GM06990 (cell line): ENCODE data around the gene WNK2.

Experiments
- DNase-seq: peaks from one replicate; pipeline ENCODE4 v3.0.0-alpha.2; 2011; ENCODE audit not compliant: insufficient read length; ENCODE audit errors: extremely low read depth
- H3K27me3 ChIP-seq: replicated peaks from 2 replicates; pipeline ENCODE4 v1.6.0; 2011; ENCODE audit warnings: low read length; ENCODE audit not compliant: control insufficient read depth, insufficient read depth
- H3K36me3 ChIP-seq: 2 replicates; pipeline ENCODE4 v1.5.1; 2011; ENCODE audit warnings: low read length; ENCODE audit not compliant: control insufficient read depth, insufficient read depth
- H3K4me3 ChIP-seq: replicated peaks from 2 replicates; pipeline ENCODE4 v1.5.1; 2011; ENCODE audit warnings: low read depth, mild to moderate bottlenecking, control low read depth, low read length
- CTCF ChIP-seq: IDR thresholded peaks from 2 replicates; pipeline ENCODE4 v1.5.1; 2011; ENCODE audit warnings: low read length, control low read depth, mild to moderate bottlenecking, inconsistent platforms; ENCODE audit not compliant: insufficient read depth, poor library complexity, severe bottlenecking

WNK2 gene

DNA sequence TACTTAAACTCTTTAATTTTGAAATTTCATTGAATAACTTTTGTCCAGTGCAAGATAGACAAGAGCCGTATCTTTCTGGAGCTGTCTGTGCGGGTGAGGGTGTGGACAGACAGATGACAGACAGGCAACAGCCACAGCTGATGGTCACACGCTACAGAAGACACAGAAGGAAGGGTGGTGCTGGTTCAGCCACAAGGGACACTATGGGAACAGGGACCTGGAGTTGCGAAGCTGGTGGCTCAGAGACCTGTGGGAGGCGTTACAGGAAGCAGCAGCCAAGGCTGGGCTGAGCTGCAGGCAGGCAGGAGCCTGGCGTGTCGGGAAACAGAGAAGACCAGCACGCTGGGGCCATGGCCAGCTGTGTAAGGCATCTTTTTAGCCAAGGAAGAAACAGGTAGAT is 104.4 kb downstream of the WNK2 start:
- DNase-seq, result no peak
- Histone ChIP-seq H3K27me3 (peaks cover 9% of the 10 kb centered on the region), H3K4me3 (no peak overlapping the region), H3K36me3 (no peaks in the 10 kb centered on the region)
- no peak for TF ChIP-seq CTCF

DNA sequence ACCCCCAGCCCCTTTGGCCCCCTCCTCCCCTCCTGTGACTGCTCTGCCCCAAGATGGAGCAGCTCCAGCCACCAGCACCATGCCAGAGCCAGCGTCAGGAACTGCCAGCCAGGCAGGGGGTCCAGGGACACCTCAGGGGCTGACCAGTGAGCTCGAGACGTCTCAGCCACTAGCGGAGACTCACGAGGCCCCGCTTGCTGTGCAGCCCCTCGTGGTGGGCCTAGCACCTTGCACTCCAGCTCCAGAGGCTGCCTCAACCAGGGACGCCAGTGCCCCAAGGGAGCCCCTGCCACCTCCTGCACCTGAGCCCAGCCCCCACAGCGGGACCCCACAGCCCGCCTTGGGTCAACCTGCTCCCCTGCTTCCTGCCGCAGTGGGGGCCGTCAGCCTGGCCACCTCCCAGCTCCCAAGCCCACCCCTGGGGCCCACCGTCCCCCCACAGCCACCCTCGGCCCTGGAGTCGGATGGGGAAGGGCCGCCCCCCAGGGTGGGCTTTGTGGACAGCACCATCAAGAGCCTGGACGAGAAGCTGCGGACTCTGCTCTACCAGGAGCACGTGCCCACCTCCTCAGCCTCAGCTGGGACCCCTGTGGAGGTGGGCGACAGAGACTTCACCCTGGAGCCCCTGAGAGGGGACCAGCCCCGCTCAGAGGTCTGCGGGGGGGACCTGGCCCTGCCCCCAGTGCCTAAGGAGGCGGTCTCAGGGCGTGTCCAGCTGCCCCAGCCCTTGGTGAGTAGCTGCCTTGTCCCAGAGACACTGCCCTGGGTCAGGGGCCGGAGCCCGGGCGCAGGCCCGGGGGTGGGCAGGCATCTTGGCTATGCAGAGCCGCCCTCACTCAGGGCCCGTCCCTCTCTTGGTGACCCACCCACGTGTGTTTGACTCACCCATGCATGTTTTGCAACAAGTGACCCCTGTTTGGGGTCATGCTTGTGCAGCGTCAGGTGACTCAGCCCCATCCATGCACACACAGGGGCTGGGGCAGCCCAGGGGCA is 105.2 kb downstream of the WNK2 start:
- no peak overlapping the region for H3K4me3 ChIP-seq
- DNase-seq, result no peak
- no peak for TF ChIP-seq CTCF
- H3K27me3 ChIP-seq, result peaks cover 9% of the 10 kb centered on the region
- no peaks in the 10 kb centered on the region for H3K36me3 ChIP-seq

DNA sequence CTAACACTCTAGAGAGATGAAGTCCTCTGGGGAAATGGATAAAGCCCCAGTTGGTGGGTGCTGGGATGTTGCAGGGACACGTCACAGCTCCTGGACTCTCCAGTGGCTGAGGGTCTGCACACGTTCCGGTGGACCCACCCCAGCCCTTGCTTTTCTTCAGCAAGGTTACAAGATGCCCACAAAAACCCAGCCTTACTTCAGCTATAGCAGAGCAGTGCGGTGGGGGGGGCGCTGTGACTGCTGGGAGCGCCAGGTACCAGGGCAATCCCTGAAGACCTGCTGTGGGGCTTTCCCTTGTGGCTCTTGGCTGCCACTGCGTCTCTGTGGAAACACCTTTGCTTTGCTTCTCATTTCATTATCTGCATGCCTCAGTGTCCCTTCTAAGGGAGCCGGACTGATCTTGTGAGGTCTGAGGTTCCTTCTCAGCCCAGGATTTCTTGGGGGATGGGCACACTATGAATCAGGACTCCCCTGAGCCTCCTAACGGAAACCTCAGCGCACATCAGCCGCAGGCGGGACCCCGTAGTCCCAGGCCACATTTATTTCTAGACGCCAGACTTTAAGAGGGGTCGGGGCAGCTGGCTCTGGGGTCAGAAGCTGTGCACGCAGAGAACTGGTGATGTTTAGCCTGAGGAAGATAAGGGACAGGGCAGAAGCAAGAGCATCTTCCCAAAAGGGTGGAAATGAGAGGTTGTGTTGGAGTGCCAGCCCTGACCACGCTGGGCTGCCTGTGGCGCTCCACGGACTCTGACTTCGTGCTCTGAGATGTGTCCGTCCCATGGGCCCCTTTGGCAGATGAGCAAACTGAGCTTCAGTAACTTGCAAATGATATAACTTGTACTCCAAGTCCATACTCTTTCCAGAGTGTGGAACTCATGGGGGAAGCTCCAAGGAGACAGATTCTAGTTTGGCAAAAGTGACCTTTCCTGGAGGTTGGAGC is 106.8 kb downstream of the WNK2 start:
- TF ChIP-seq CTCF, result no peak
- no peak for DNase-seq
- no peak overlapping the region for H3K4me3 ChIP-seq
- H3K36me3 ChIP-seq, result no peaks in the 10 kb centered on the region
- H3K27me3 ChIP-seq, result peaks cover 9% of the 10 kb centered on the region

DNA sequence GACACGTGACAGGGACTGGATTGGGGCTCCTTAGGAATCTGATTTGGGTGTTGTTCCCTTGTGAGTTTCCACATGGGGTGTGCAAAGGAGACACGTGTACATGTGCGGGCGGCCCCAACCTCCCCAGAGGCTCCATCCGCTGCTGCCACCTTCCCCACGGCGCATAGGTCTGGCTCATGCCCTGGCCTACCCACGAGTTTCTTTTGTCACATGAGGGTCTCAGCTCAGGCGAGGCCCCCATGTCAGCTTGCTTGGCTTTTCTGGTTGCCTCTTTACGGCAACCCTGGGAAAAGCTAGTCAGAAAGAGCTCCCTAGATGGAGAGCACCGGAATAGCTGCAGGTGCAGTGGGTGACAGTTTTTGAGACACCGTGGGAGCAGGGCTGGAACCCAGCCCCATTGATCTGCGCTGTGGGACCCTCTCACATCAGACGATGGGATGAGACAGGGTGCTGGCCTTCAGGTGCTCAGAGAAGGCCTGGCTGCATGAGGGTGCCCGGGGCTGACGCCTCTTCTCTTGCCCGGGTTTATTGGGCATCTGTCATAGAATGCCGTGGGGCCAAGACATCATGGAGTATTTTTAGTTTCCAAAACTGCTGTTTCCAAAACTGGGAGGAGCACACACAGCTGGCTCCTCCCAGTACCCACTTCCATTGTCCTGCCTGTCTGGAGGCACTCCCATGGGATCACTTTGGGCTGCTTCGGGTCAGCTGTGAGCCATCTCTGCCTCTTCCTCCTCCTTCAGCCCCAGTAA is 107.8 kb downstream of the WNK2 start:
- TF ChIP-seq CTCF, result no peak
- Histone ChIP-seq H3K27me3 (peaks cover 9% of the 10 kb centered on the region), H3K4me3 (no peak overlapping the region), H3K36me3 (no peaks in the 10 kb centered on the region)
- no peak for DNase-seq

GRCh38 chr9:93292288-93292615 is 108.3 kb downstream of the WNK2 start:
- H3K4me3 ChIP-seq, result no peak overlapping the region
- H3K36me3 ChIP-seq, result no peaks in the 10 kb centered on the region
- no peak for TF ChIP-seq CTCF
- H3K27me3 ChIP-seq, result peaks cover 9% of the 10 kb centered on the region
- DNase-seq, result no peak
